Cerebellar nuclear complex (tissue), 1 donor: ENCODE data around the gene M6PR.
"Not testable (repeated sequence)": the region's sequence is repeated elsewhere in the genome, so short reads cannot be mapped to it uniquely, and the experiment has no call there.

Source experiments
- DNase-seq, 2 experiments: peaks; one replicate each; lab custom pipeline; 2025; lab: John Stamatoyannopoulos, UW

M6PR gene

GRCh38 chr12:8912914-8913313 lies 36.5 kb downstream of the M6PR start:
- no peak for DNase-seq

DNA sequence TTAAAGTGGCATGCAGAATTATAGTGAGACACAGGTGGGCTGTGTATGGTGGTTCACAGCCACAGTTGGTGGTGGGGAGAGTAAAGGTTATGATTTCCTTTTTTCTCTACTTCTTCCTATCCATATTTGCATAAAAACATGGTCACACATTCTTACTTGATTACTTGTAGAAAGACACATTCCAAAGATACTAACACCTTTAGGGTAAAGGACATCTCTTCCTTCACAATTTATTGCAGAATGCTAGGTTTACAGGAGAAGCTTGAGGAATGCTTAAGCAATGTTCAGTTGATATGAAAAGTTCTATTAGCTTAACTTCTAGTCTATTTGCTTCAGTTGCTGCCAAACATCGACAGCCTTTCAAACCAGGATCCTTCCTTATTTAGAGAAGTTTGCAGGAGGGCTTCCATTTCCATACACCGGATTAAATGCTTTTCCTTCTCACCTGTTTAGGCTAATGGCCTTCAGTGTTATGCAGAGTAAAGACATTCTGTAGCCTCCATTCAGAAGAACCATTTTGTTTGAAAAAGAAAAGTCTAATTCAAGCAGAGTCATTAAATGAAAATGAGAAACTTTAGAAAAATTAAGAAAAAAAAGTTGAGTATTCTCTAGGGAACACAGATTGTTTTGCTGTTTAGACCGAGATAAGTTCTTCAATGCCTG lies 37.7 kb downstream of the M6PR start:
- DNase-seq = no peak

- no peak for DNase-seq
These were observed 39.7 kb downstream of the M6PR start for GRCh38 chr12:8909752-8910151.

DNA sequence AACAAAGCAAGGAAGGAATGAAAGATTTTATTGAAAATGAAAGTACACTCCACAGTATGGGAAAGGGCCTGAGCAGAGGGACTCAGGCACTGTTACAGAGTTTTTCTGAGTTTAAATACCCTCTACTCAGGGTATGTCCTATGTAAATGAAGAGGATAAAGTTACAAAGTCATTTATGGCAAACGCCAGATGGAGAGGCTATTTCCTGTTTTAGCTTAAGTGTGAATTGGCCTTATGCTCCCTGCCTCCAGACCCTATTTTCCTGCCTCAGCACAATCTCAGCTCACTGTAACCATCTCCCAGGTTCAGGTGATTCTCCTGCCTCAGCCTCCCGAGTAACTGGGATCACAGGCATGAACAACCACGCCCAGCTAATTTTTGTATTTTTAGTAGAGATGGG lies 41.9 kb downstream of the M6PR start:
- no peak for DNase-seq

DNA sequence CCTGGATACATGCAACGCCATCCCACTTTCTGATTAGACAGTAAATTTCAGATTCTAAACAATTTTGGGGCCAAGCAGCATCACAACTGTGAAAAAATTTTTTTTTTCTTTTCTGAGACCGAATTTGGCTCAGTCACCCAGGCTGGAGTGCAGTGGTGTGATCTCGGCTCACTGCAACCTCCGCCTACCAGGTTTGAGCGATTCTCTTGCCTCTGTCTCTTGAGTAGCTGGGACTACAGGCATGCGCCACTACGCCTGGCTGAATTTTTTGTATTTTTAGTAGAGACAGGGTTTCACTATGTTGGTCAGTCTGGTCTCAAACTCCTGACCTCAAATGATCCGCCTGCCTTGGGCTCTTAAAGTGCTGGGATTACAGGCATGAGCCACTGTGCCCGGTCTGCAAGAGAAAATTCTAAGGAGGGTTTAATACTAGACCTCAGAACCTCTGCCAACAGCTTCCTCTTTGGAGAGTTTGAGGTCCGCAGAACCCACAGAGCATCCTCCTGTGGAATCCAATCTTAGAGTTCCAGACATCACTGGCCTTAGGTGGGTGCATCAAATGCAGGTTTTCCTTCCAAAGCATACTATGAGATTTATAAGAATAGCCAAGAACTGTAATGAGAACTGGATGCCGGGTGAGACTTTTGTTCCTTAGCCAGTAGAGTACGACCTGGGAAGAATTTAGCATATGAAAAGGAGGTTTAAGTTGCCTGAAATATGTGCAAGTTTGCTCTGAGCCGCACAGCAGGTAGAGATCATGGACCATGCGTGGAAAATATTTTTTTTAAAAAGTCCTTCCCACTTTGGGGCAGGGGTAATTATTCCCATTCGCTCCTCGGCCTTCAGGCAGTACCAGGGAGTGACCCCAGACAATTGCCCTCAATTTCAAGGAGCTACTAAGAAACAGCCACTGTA lies 42.9 kb downstream of the M6PR start:
- DNase-seq = no peak

GRCh38 chr12:8905546-8905945 lies 43.9 kb downstream of the M6PR start:
- DNase-seq = no peak

DNA sequence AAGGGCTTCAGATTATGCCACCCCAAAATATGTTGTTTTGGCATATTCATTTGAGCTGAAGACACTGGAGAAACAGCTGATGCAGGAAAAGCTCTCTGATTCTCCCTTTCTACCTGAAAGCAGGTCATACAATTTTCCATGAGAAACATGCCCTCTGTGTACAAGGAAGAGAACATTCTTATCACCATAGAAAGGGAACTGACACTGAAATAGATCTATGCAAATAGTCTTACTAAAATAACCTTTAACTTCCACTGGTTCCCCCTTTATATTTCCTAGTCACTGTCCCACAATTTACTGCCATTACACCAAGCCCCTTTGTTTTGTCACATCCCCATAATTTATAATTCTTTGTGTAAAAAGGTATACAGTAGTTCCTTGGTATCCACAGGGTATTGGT lies 44.8 kb downstream of the M6PR start:
- no peak for DNase-seq

DNA sequence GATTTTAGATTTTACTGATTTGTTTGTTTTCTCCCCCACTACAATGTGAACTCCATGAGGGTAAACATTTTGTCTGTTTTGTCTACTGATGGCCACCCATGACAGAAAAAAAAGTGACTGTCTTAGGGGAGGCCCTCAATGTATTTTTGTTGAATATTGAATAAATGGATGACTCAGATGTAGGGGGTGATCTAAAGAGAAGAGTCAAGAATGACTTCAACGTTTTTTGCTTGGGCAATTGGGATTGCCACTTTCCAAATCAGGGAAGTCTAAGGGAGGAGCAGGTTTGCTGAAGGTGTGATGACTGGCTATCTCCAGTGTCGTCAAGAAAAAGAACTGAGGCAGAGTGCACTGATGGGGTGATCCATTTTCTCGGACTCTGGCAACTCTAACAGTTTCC lies 45.8 kb downstream of the M6PR start:
- DNase-seq = no peak

DNA sequence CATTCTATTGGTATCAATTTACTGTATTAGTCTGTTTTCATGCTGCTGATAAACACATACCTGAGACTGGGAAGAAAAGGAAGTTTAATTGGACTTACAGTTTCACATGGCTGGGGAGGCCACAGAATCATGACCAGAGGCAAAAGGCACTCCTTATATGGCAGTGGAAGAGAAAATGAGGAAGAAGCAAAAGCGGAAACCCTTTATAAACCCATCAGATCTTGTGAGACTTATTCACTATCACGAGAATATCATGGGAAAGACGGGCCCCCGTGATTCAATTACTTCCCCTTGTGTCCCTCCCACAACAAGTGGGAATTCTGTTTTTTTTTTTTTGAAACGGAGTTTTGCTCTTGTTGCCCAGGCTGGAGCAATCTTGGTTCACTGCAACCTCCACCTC lies 46.7 kb downstream of the M6PR start:
- DNase-seq = not testable (repeated sequence)

DNA sequence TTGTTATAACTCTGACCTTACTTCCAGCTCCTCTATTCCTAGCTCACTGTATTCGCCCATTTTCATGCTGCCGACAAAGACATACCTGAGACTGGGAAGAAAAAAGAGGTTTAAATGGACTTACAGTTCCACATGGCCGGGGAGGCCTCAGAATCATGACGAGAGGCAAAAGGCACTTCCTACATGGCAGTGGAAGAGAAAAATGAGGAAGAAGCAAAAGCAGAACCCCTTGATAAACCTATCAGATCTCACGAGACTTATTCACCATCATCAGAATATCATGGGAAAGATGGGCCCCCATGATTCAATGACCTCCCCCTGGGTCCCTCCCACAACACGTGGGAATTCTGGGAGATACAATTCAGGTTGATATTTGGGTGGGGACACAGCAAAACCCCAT lies 49.6 kb downstream of the M6PR start:
- no peak for DNase-seq

- DNase-seq = no peak
These were observed 52.4 kb downstream of the M6PR start for GRCh38 chr12:8897081-8897480.

DNA sequence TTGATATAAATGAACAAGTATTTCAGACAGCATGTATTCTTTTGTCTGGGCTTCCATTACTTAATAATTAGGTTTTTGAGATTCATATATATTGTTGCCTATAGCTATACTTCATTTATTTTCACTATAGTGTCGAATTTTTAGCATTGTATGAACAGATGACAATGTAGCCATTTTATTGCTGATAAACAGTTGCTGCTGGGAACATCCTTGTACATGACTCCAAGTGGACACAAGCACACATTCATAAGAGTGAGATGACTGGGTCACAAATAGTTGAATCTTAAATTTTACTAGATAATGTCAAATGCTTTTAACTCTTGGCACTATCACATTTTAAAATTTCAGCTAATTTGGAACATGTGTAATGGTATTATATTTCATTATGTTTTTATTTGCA lies 54.5 kb downstream of the M6PR start:
- DNase-seq = no peak

DNA sequence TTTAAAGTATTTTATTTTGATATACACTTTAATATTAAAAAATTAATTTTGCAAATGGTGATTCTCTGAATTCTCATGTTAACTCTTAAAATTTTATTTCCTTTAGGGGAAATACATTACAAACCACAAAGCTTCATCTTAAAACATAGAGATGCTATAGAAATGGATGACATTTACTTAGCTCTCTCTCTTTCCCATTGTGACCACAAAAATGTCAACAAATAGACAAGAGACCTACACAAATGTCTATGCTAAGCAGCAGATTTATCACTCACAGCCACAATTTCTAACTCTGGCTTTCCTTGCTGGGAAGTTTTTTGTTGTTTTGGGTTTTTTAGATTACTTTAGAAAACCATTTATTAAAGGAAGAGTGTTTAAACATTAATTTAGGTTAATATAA lies 55.1 kb downstream of the M6PR start:
- DNase-seq = no peak

GRCh38 chr12:8891976-8892375 lies 57.5 kb downstream of the M6PR start:
- no peak for DNase-seq
